Measurements from ENCODE around the gene ZCCHC17. TPM values are rescaled to one million over a fixed set of nuclear protein-coding genes. Genes with fewer than 3 reads are reported as not detected.

The ZCCHC17 gene
- total RNA-seq, 1 donor from 2014 or later = 12.2 TPM

- Histone ChIP-seq H3K9me3 (replicated peaks) (no peaks in the 10 kb centered on the region), H3K4me3 (peak overlapping the region; percentile 75), H3K27me3 (ENCODE audit: low read depth) (no peaks in the 10 kb centered on the region), H3K27ac (replicated peaks) (peak overlapping the region; percentile 96), H3K36me3 (peaks cover 61% of the 10 kb centered on the region), H3K4me1 (peaks cover 71% of the 10 kb centered on the region)
- intact Hi-C loops (cut with micrococcal nuclease) = no loop called here
- no peak for TF ChIP-seq CTCF (IDR thresholded peaks at IDR 0.05; ENCODE audit: borderline replicate concordance)
- no peak for DNase-seq
Measured at GRCh38 chr1:31370021-31370420, 73.2 kb downstream of the ZCCHC17 start.

GRCh38 chr1:31370565-31370964, 73.7 kb downstream of the ZCCHC17 start:
- no peak for TF ChIP-seq CTCF (IDR thresholded peaks at IDR 0.05; ENCODE audit: borderline replicate concordance)
- no peak for DNase-seq
- intact Hi-C loops (cut with micrococcal nuclease) = no loop called here
- Histone ChIP-seq H3K4me1 (peaks cover 71% of the 10 kb centered on the region), H3K4me3 (peak overlapping the region; percentile 75), H3K9me3 (replicated peaks) (no peaks in the 10 kb centered on the region), H3K36me3 (peaks cover 56% of the 10 kb centered on the region), H3K27ac (replicated peaks) (peak overlapping the region; percentile 96), H3K27me3 (ENCODE audit: low read depth) (no peaks in the 10 kb centered on the region)

GRCh38 chr1:31371121-31371959, 74.5 kb downstream of the ZCCHC17 start:
- H3K27me3 ChIP-seq (ENCODE audit: low read depth) = no peaks in the 10 kb centered on the region
- peak overlapping the region; percentile 96 for H3K27ac ChIP-seq (replicated peaks)
- peaks cover 63% of the 10 kb centered on the region for H3K4me1 ChIP-seq
- DNase-seq = no peak
- intact Hi-C loops (cut with micrococcal nuclease) = no loop called here
- no peak for TF ChIP-seq CTCF (IDR thresholded peaks at IDR 0.05; ENCODE audit: borderline replicate concordance)
- no peaks in the 10 kb centered on the region for H3K9me3 ChIP-seq (replicated peaks)
- H3K4me3 ChIP-seq = peak overlapping the region; percentile 75
- peaks cover 48% of the 10 kb centered on the region for H3K36me3 ChIP-seq

GRCh38 chr1:31372051-31372450, 75.2 kb downstream of the ZCCHC17 start:
- Histone ChIP-seq H3K27ac (replicated peaks) (peak overlapping the region; percentile 96), H3K4me3 (peak overlapping the region; percentile 75), H3K36me3 (peaks cover 41% of the 10 kb centered on the region), H3K4me1 (peaks cover 56% of the 10 kb centered on the region), H3K27me3 (ENCODE audit: low read depth) (no peaks in the 10 kb centered on the region), H3K9me3 (replicated peaks) (no peaks in the 10 kb centered on the region)
- intact Hi-C loops (cut with micrococcal nuclease) = no loop called here
- no peak for TF ChIP-seq CTCF (IDR thresholded peaks at IDR 0.05; ENCODE audit: borderline replicate concordance)
- DNase-seq = no peak

- DNase-seq = no peak
- H3K36me3 ChIP-seq = peaks cover 35% of the 10 kb centered on the region
- intact Hi-C loops (cut with micrococcal nuclease) = no loop called here
- no peaks in the 10 kb centered on the region for H3K27me3 ChIP-seq (ENCODE audit: low read depth)
- no peaks in the 10 kb centered on the region for H3K9me3 ChIP-seq (replicated peaks)
- TF ChIP-seq CTCF (IDR thresholded peaks at IDR 0.05; ENCODE audit: borderline replicate concordance) = no peak
- peak overlapping the region; percentile 96 for H3K27ac ChIP-seq (replicated peaks)
- H3K4me3 ChIP-seq = peak overlapping the region; percentile 75
- H3K4me1 ChIP-seq = peaks cover 50% of the 10 kb centered on the region
Measured at GRCh38 chr1:31372751-31373055, 75.9 kb downstream of the ZCCHC17 start.

Measured in left ventricle myocardium inferior (tissue), 1 donor.